NT2/D1 (cell line): ENCODE results near the gene GAN.

ENCODE experiments used
- SUZ12 ChIP-seq: IDR thresholded peaks from 2 replicates; pipeline ENCODE4 v1.6.1; 2011; ENCODE audit not compliant: insufficient read length, insufficient read depth; ENCODE audit errors: extremely low read depth
- YY1 ChIP-seq: IDR thresholded peaks from 2 replicates; pipeline ENCODE4 v1.6.1; 2011; ENCODE audit not compliant: insufficient read length, insufficient read depth

GRCh38 chr16:81394966-81395655, 80.3 kb downstream of the GAN start:
- TF ChIP-seq SUZ12 (no peak), YY1 (no peak)
